C4-2B (cell line): ENCODE measurements around the gene NISCH.

Experiments used
- ZFX ChIP-seq: fragments of 450-650 bp; IDR thresholded peaks from 2 replicates; pipeline ENCODE4 v1.6.1; 2017
- TF ChIP-seq, protein P1 (sequence below): fragments of 450-650 bp; conservative IDR thresholded peaks from 2 replicates; pipeline ENCODE4 v1.5.1; 2017; ENCODE audit warnings: mild to moderate bottlenecking

DNA sequence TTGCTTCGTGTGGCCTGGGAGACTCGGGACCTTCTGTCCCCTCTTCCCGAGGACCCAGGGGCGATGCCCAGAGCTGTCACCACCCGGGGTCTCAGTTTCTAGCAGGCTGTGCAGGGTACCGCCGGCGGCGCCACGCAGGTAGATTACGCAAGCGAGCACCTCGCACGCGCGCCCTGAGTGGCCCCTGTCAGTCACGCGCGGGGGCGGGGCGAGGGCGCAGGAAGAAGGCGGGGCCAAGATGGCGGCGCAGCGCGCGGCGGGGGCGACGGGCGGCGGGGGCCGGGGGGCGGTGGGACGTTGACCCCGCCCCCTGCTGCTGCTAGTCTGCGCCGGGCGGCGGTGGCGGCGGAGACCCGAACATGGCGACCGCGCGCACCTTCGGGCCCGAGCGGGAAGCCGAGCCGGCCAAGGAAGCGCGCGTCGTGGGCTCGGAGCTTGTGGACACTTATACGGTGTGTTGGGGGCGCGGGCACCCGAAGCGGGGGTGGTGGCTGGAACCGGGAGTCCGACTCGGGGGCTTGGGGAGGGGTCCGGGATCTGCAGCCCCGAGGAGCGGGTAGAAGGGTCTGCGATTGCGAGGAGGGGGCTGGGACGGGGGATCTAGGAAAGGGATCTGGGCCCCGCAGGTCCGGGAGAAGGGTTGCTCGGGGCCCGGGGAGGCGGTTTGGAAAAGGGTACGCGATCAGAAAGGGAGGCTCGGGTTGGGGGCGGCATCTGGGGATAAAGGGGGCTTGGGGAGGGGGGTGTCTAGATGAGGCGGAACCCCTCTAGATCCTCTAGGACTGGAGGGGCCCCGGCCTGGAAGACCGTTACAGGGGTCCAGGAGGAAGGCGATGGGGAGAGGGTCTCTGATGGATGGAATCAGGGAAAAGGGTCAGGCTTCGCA is at the start of gene NISCH:
- TF ChIP-seq, protein P1, sequence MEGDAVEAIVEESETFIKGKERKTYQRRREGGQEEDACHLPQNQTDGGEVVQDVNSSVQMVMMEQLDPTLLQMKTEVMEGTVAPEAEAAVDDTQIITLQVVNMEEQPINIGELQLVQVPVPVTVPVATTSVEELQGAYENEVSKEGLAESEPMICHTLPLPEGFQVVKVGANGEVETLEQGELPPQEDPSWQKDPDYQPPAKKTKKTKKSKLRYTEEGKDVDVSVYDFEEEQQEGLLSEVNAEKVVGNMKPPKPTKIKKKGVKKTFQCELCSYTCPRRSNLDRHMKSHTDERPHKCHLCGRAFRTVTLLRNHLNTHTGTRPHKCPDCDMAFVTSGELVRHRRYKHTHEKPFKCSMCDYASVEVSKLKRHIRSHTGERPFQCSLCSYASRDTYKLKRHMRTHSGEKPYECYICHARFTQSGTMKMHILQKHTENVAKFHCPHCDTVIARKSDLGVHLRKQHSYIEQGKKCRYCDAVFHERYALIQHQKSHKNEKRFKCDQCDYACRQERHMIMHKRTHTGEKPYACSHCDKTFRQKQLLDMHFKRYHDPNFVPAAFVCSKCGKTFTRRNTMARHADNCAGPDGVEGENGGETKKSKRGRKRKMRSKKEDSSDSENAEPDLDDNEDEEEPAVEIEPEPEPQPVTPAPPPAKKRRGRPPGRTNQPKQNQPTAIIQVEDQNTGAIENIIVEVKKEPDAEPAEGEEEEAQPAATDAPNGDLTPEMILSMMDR, result no peak
- no peak for TF ChIP-seq ZFX
